Measurements from ENCODE around the gene HINFP. TPM values are rescaled to one million over a fixed set of nuclear protein-coding genes. Genes with fewer than 3 reads are reported as not detected.

The HINFP gene
- total and polyA plus RNA-seq, 4 donors: 6.4 to 14.3 (median 8.3) TPM

GRCh38 chr11:119157063-119157462, 35.7 kb downstream of the HINFP start (continued):
- TF ChIP-seq, protein P1, sequence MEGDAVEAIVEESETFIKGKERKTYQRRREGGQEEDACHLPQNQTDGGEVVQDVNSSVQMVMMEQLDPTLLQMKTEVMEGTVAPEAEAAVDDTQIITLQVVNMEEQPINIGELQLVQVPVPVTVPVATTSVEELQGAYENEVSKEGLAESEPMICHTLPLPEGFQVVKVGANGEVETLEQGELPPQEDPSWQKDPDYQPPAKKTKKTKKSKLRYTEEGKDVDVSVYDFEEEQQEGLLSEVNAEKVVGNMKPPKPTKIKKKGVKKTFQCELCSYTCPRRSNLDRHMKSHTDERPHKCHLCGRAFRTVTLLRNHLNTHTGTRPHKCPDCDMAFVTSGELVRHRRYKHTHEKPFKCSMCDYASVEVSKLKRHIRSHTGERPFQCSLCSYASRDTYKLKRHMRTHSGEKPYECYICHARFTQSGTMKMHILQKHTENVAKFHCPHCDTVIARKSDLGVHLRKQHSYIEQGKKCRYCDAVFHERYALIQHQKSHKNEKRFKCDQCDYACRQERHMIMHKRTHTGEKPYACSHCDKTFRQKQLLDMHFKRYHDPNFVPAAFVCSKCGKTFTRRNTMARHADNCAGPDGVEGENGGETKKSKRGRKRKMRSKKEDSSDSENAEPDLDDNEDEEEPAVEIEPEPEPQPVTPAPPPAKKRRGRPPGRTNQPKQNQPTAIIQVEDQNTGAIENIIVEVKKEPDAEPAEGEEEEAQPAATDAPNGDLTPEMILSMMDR (IDR thresholded peaks at IDR 0.05; ENCODE audit: low read depth, low read length, missing input control): no peak

- H3K36me3 ChIP-seq (ENCODE audit: control insufficient read depth in 4 of 4, insufficient read depth in 3 of 4, low read depth in 1 of 4, low read length in 3 of 4): no peaks in the 10 kb centered on the region
- H3K9me3 ChIP-seq (ENCODE audit: control insufficient read depth in 4 of 4, low read length in 3 of 4): no peaks in the 10 kb centered on the region
- WGBS: 91% methylated on average over 13 of the region's 13 CpGs
- no peak overlapping the region for H3K9ac ChIP-seq (ENCODE audit: low read depth in 1 of 2, low read length in 2 of 2)
- TF ChIP-seq RXRA (IDR thresholded peaks at IDR 0.05): no peak
- H3K4me3 ChIP-seq (ENCODE audit: low read depth in 1 of 3, low read length in 3 of 3): no peak overlapping the region
- no peaks in the 10 kb centered on the region for H3K4me1 ChIP-seq (ENCODE audit: control insufficient read depth in 4 of 4, insufficient read depth in 4 of 4, low read length in 3 of 4)
- H3K27ac ChIP-seq (ENCODE audit: low read depth in 1 of 2, low read length in 2 of 2): no peak overlapping the region
- DNase-seq (ENCODE audit: low spot score): no peak
- H3K27me3 ChIP-seq (ENCODE audit: control insufficient read depth in 4 of 4, insufficient read depth in 4 of 4, low read length in 3 of 4): no peaks in the 10 kb centered on the region
Measured at GRCh38 chr11:119158467-119158866, 37.1 kb downstream of the HINFP start.

DNA sequence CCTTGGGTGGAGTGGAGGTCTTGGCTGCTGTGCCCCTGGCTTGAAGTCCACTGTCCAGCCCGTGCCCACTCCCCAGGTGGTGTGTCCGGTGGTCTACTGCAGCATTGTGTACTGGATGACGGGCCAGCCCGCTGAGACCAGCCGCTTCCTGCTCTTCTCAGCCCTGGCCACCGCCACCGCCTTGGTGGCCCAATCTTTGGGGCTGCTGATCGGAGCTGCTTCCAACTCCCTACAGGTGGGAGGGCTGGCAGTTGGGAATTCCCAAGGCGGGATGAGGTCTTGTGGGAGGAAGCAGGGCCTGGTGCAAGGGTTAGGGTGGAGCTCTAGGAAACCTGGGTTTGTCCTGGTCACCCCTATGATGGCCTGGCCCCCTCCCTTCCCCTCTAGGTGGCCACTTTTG, 38.8 kb downstream of the HINFP start:
- TF ChIP-seq NR2F2 (IDR thresholded peaks at IDR 0.05) (no peak), GABPA (IDR thresholded peaks at IDR 0.05 in 1 of 2, conservative IDR thresholded peaks at IDR 0.05 in 1 of 2) (no peak), EGR1 (IDR thresholded peaks at IDR 0.05; ENCODE audit: low read depth in 2 of 2) (no peak), FOXA2 (IDR thresholded peaks at IDR 0.05) (no peak), JUND (IDR thresholded peaks at IDR 0.05) (no peak), ATF3 (IDR thresholded peaks at IDR 0.05) (no peak), SP1 (IDR thresholded peaks at IDR 0.05) (no peak), YY1 (IDR thresholded peaks at IDR 0.05) (no peak), HNF4G (IDR thresholded peaks at IDR 0.05) (no peak)
- no peak overlapping the region for H3K4me3 ChIP-seq (ENCODE audit: low read depth in 1 of 3, low read length in 3 of 3)
- H3K4me1 ChIP-seq (ENCODE audit: control insufficient read depth in 4 of 4, insufficient read depth in 4 of 4, low read length in 3 of 4): no peaks in the 10 kb centered on the region
- no peaks in the 10 kb centered on the region for H3K36me3 ChIP-seq (ENCODE audit: control insufficient read depth in 4 of 4, insufficient read depth in 3 of 4, low read depth in 1 of 4, low read length in 3 of 4)
- no peaks in the 10 kb centered on the region for H3K27me3 ChIP-seq (ENCODE audit: control insufficient read depth in 4 of 4, insufficient read depth in 4 of 4, low read length in 3 of 4)
- H3K9ac ChIP-seq (ENCODE audit: low read depth in 1 of 2, low read length in 2 of 2): no peak overlapping the region
- no peaks in the 10 kb centered on the region for H3K9me3 ChIP-seq (ENCODE audit: control insufficient read depth in 4 of 4, low read length in 3 of 4)
- 94% methylated on average over 9 of the region's 9 CpGs for WGBS
- H3K27ac ChIP-seq (ENCODE audit: low read depth in 1 of 2, low read length in 2 of 2): no peak overlapping the region
- no peak for DNase-seq (ENCODE audit: low spot score)

- Histone ChIP-seq H3K9ac (ENCODE audit: low read depth in 1 of 2, low read length in 2 of 2) (no peak overlapping the region), H3K36me3 (ENCODE audit: control insufficient read depth in 4 of 4, insufficient read depth in 3 of 4, low read depth in 1 of 4, low read length in 3 of 4) (no peaks in the 10 kb centered on the region), H3K4me1 (ENCODE audit: control insufficient read depth in 4 of 4, insufficient read depth in 4 of 4, low read length in 3 of 4) (no peaks in the 10 kb centered on the region), H3K27me3 (ENCODE audit: control insufficient read depth in 4 of 4, insufficient read depth in 4 of 4, low read length in 3 of 4) (no peaks in the 10 kb centered on the region), H3K27ac (ENCODE audit: low read depth in 1 of 2, low read length in 2 of 2) (no peak overlapping the region), H3K4me3 (ENCODE audit: low read depth in 1 of 3, low read length in 3 of 3) (no peak overlapping the region), H3K9me3 (ENCODE audit: control insufficient read depth in 4 of 4, low read length in 3 of 4) (no peaks in the 10 kb centered on the region)
- WGBS: 89% methylated on average over 8 of the region's 8 CpGs
- no peak for TF ChIP-seq REST (IDR thresholded peaks at IDR 0.05)
- TF ChIP-seq, protein P1 (IDR thresholded peaks at IDR 0.05; ENCODE audit: low read depth, low read length, missing input control): no peak
- no peak for TF ChIP-seq HNF4A (conservative IDR thresholded peaks at IDR 0.05)
- no peak for TF ChIP-seq YY1 (IDR thresholded peaks at IDR 0.05)
- TF ChIP-seq JUND (IDR thresholded peaks at IDR 0.05): no peak
- no peak for TF ChIP-seq SP1 (IDR thresholded peaks at IDR 0.05)
- no peak for DNase-seq (ENCODE audit: low spot score)
Measured at GRCh38 chr11:119161871-119162270, 40.5 kb downstream of the HINFP start.
